ENCODE results near the gene LDLRAD3.

DNA sequence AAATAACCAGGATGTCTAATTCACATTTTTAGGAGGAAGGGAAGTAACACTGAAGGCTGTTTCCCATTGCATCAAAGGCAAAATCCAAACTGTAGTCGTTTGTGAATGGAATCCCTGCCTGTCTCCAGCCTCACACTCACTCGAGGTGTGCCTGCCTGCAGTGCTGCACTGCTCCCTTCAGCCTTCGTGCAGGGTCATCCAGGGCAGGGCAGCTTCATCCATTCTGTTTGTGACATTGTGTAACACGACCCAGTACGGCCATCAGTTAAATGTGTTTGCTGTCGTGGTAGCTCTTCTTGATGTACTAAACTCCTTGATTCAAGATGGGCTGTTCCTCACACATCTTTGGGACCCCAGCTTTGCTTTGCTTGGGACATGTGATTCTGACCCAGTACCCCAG lies 34.3 kb downstream of the LDLRAD3 start:
- TF ChIP-seq CEBPB (IDR thresholded peaks at IDR 0.05) (no peak), YY1 (IDR thresholded peaks at IDR 0.05; ENCODE audit: low read depth) (no peak), RAD21 (IDR thresholded peaks at IDR 0.05; ENCODE audit: low read depth) (no peak)
- TF ChIP-seq, protein P1, sequence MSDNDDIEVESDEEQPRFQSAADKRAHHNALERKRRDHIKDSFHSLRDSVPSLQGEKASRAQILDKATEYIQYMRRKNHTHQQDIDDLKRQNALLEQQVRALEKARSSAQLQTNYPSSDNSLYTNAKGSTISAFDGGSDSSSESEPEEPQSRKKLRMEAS (IDR thresholded peaks at IDR 0.05) = no peak
